ENCODE results near the gene CHAC1.

- TF ChIP-seq CTCF (IDR thresholded peaks at IDR 0.05) (no peak), POLR2A (IDR thresholded peaks at IDR 0.05) (no peak)
Measured at GRCh38 chr15:40991355-40991754, 38.1 kb downstream of the CHAC1 start.
